Sigmoid colon (tissue), 4 donors: ENCODE results near the gene ACTN2.

ENCODE experiments used
- CTCF ChIP-seq, 4 experiments: fragments of 450-650 bp in 3 of 4; fragments of 200-600 bp in 1 of 4; IDR thresholded peaks; one replicate each; pipeline ENCODE4 v1.5.1; 2016 to 2019; ENCODE audit warnings: antibody characterized with exemption in 4 of 4, mild to moderate bottlenecking in 3 of 4, moderate library complexity in 2 of 4
- POLR2AphosphoS5 ChIP-seq, 4 donors: sonication (generic); formaldehyde crosslinking; IDR thresholded peaks; one replicate each; pipeline ENCODE4 v1.6.1; 2017; ENCODE audit warnings: antibody characterized with exemption in 4 of 4

- TF ChIP-seq POLR2AphosphoS5 (IDR thresholded peaks at IDR 0.05) (no peak), CTCF (IDR thresholded peaks at IDR 0.05) (no peak)
These were observed 79.5 kb downstream of the ACTN2 start for GRCh38 chr1:236765831-236766230.
